ENCODE data around the gene NIT2. TPM values are rescaled to one million over a fixed set of nuclear protein-coding genes. Genes with fewer than 3 reads are reported as not detected.

NIT2 gene
- total RNA-seq, result 5.3 TPM

GRCh38 chr3:100334488-100335351 is at the start of gene NIT2:
Gene NIT2 (plus strand): TSS chr3:100334757. CDS start chr3:100334792, 35 bp downstream.
- H3K9me3 ChIP-seq, result no peaks in the 10 kb centered on the region
- H3K4me1 ChIP-seq, result peaks cover 0 to 5% of the 10 kb centered on the region in 2 donors
- H3K27me3 ChIP-seq, result no peaks in the 10 kb centered on the region
- DNase-seq (ENCODE audit: low spot score in 2 of 2), result peak; percentile 46 to 92
- peak within 1 kb of the TSS; percentile 69 to 77 for H3K4me3 ChIP-seq
- TF ChIP-seq CTCF (IDR thresholded peaks at IDR 0.05), result peak in 1 of 3 experiments; percentile 18
- peak within 1 kb of the TSS; percentile 77 to 78 for H3K27ac ChIP-seq
- intact Hi-C loops (cut with DNase I), result no loop called here
- peaks cover 3 to 4% of the 10 kb centered on the region in 2 donors for H3K36me3 ChIP-seq

- DNase-seq (ENCODE audit: low spot score in 2 of 2), result no peak
- TF ChIP-seq CTCF (IDR thresholded peaks at IDR 0.05), result no peak
- Histone ChIP-seq H3K27ac (no peak overlapping the region), H3K4me3 (no peak overlapping the region), H3K4me1 (no peaks in the 10 kb centered on the region), H3K9me3 (no peaks in the 10 kb centered on the region), H3K27me3 (no peaks in the 10 kb centered on the region), H3K36me3 (peaks cover 30 to 68% of the 10 kb centered on the region in 2 donors)
- intact Hi-C loops (cut with DNase I), result no loop called here
These were observed 46.2 kb upstream of the NIT2 start for GRCh38 chr3:100288288-100288894.

GRCh38 chr3:100289339-100289738 is 45.2 kb upstream of the NIT2 start:
- Histone ChIP-seq H3K27me3 (no peaks in the 10 kb centered on the region), H3K27ac (no peak overlapping the region), H3K36me3 (peaks cover 30 to 62% of the 10 kb centered on the region in 2 donors), H3K4me1 (no peaks in the 10 kb centered on the region), H3K4me3 (no peak overlapping the region), H3K9me3 (no peaks in the 10 kb centered on the region)
- TF ChIP-seq CTCF (IDR thresholded peaks at IDR 0.05), result no peak
- intact Hi-C loops (cut with DNase I), result no loop called here
- DNase-seq (ENCODE audit: low spot score in 2 of 2), result no peak

- peaks cover 25 to 79% of the 10 kb centered on the region in 2 donors for H3K36me3 ChIP-seq
- H3K9me3 ChIP-seq, result no peaks in the 10 kb centered on the region
- no peak overlapping the region for H3K27ac ChIP-seq
- H3K27me3 ChIP-seq, result no peaks in the 10 kb centered on the region
- no peak for TF ChIP-seq CTCF (IDR thresholded peaks at IDR 0.05)
- no peaks in the 10 kb centered on the region for H3K4me1 ChIP-seq
- no peak for DNase-seq (ENCODE audit: low spot score in 2 of 2)
- no peak overlapping the region for H3K4me3 ChIP-seq
- intact Hi-C loops (cut with DNase I), result no loop called here
These were observed 39.5 kb upstream of the NIT2 start for GRCh38 chr3:100295089-100295488.

GRCh38 chr3:100297784-100298183 is 36.8 kb upstream of the NIT2 start:
- no peak for TF ChIP-seq CTCF (IDR thresholded peaks at IDR 0.05)
- no peak for DNase-seq (ENCODE audit: low spot score in 2 of 2)
- Histone ChIP-seq H3K4me3 (no peak overlapping the region), H3K9me3 (no peaks in the 10 kb centered on the region), H3K27me3 (no peaks in the 10 kb centered on the region), H3K27ac (no peak overlapping the region), H3K36me3 (peaks cover 22 to 76% of the 10 kb centered on the region in 2 donors), H3K4me1 (no peaks in the 10 kb centered on the region)
- intact Hi-C loops (cut with DNase I), result no loop called here
